Heart left ventricle (tissue), 16 donors: ENCODE measurements around the gene NEU1. TPM values are rescaled to one million over a fixed set of nuclear protein-coding genes. Genes with fewer than 3 reads are reported as not detected.
"Not testable (repeated sequence)": the region's sequence is repeated elsewhere in the genome, so short reads cannot be mapped to it uniquely, and the experiment has no call there.

Experiments
- ATAC-seq, 4 donors: fragments of 200-7000 bp; cut with Tn5 transposase; one replicate each; pipeline ENCODE4 v1.9.1; 2020 to 2022; ENCODE audit warnings: moderate library complexity in 4 of 4, mild to moderate bottlenecking in 3 of 4, moderate number of reproducible peaks in 1 of 4
- DNase-seq, 5 donors: peaks; one replicate each; pipeline ENCODE4 v3.0.0-alpha.2; 2020
- H3K27ac ChIP-seq, 12 donors: fragments of 200-600 bp; sonication (generic) in 4 of 12; one replicate each; pipeline versions ENCODE4 v1.5.0 to v1.8.0; 2016 to 2022; ENCODE audit warnings: mild to moderate bottlenecking in 2 of 12
- H3K27me3 ChIP-seq, 9 donors: fragments of 200-600 bp; sonication (generic) in 2 of 9; one replicate each; pipeline versions ENCODE4 v1.5.1 to v1.8.0; 2016 to 2022; ENCODE audit warnings: mild to moderate bottlenecking in 3 of 9
- H3K36me3 ChIP-seq, 9 donors: fragments of 200-600 bp; sonication (generic) in 2 of 9; one replicate each; pipeline versions ENCODE4 v1.5.0 to v1.8.0; 2018 to 2022; ENCODE audit warnings: mild to moderate bottlenecking in 2 of 9
- H3K4me1 ChIP-seq, 12 donors: fragments of 200-600 bp; sonication (generic) in 4 of 12; one replicate each; pipeline versions ENCODE4 v1.5.0 to v1.8.0; 2016 to 2022; ENCODE audit warnings: mild to moderate bottlenecking in 3 of 12
- H3K4me3 ChIP-seq, 12 donors: fragments of 200-600 bp; sonication (generic) in 4 of 12; one replicate each; pipeline versions ENCODE4 v1.5.0 to v1.8.0; 2017 to 2022; ENCODE audit warnings: mild to moderate bottlenecking in 9 of 12, moderate library complexity in 4 of 12
- H3K9me3 ChIP-seq, 12 donors: fragments of 200-600 bp; sonication (generic) in 4 of 12; one replicate each; pipeline versions ENCODE4 v1.5.0 to v1.8.0; 2016 to 2022; ENCODE audit warnings: mild to moderate bottlenecking in 1 of 12
- POLR2A ChIP-seq, 2 donors: fragments of 450-650 bp; IDR thresholded peaks; one replicate each; pipeline ENCODE4 v1.6.1; 2017; ENCODE audit warnings: antibody characterized with exemption in 2 of 2, mild to moderate bottlenecking in 2 of 2, moderate library complexity in 2 of 2
- WGBS, 4 donors: extraction: QIAGEN DNeasy Blood & Tissue Kit in 2 of 4; methylation state at CpG; one replicate each; pipeline versions ENCODE4 v1.1.5 to v1.1.7; 2013 to 2018; 5-methylcytosine and 5-hydroxymethylcytosine counted together
- intact Hi-C, 10 donors: fragments of 100-400 bp; cut with DNase I; formaldehyde crosslinking; loops; one replicate each; pipeline versions ENCODE4 v1.11.1 to v1.14.2; 2022
- polyA plus RNA-seq, 2 donors: library from polyadenylated mRNA; stranded (reverse); fragments of 200-250 nt; gene quantifications; one replicate each; pipeline ENCODE4 v1.2.3, GENCODE V29; 2013
- total RNA-seq, 9 donors: library from RNA; depleted of rRNA in 2 of 9; stranded (reverse); fragments of >200 nt in 2 of 9; fragmentation: NEBNext Ultra II Directional in 3 of 9; extraction: Animal tissue kit (Norgen Biotek cat#: 25700) in 3 of 9; gene quantifications; one replicate each; pipeline versions ENCODE4 v1.1.0 to v1.2.4, GENCODE V29; 2016 to 2023
- TF ChIP-seq, protein P1 (sequence below), 12 donors: fragments of 200-600 bp; sonication (generic) in 4 of 12; IDR thresholded peaks; one replicate each; pipeline versions ENCODE4 v1.5.0 to v1.8.0; 2018 to 2022; ENCODE audit warnings: antibody characterized with exemption in 12 of 12, mild to moderate bottlenecking in 5 of 12
- donor health status: ischemic (EF 13 %, LVEDD 7.1; RV severe dilation, severe dysfunction).
- donor health status: healthy with polysubstance abuse.
- donor health status: DM: no; HTN: yes; CAD: no.
- donor health status: DM: no; HTN: no; CAD: no.
- donor health status: ischemic (EF 25% LVEDD 6.9; RV normal size, moderate dysfunction).
- donor health status: ischemic (EF 25% LVEDD 5.7; RV mildly dilated, moderate dysfunction).
- donor health status: healthy.
- donor health status: DM: yes; HTN: yes; CAD: no.
- donor health status: ischemic (EF 35%, LVEDD 5.7; RV mildly dilated, moderate dysfunction).
- donor health status: nonischemic (EF 11% LVEDD 7.7; RV severe dilation, severe dysfunction).
- donor health status: DM: yes; HTN: yes; CAD: no.
- donor health status: PGD.
- donor health status: ischemic (EF 29% LVEDD 5.4; RV normal size, mild dysfunction).
- donor health status: nonischemic (EF 23%, LVEDD 6.1; RV moderate dilation, normal function).

The NEU1 gene
- total and polyA plus RNA-seq, 11 donors, result 18.7 to 63.1 (median 27.6) TPM

DNA sequence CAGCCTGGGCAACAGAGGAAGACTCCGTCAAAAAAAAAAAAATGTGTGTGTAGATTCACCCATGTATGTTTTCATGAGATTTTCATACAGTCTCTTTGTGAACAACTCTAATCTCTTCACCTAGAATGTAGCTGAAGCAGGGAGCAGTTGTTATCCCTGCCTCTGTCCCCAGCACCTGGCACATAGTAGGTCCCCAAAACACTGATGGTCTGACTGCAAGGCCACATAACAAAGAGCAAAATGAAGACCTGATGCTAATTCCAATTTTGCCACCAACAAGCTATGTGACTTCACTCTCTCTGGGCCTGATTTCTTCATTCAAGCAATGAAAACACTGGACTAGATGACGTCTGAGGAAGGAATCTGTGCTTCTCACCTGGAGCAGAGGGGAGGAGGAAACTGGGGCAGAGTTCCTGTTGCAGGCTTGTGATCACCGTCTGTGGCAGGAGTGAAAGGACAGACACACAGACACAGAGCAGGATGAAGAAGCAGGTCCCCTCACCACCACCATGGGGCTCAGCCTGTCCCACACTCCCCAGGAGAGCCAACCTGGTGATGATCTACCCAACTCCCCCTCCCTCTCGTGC lies 11.6 kb upstream of the NEU1 start:
- H3K27me3 ChIP-seq, result no peaks in the 10 kb centered on the region
- TF ChIP-seq POLR2A (IDR thresholded peaks at IDR 0.05), result no peak
- TF ChIP-seq, protein P1, sequence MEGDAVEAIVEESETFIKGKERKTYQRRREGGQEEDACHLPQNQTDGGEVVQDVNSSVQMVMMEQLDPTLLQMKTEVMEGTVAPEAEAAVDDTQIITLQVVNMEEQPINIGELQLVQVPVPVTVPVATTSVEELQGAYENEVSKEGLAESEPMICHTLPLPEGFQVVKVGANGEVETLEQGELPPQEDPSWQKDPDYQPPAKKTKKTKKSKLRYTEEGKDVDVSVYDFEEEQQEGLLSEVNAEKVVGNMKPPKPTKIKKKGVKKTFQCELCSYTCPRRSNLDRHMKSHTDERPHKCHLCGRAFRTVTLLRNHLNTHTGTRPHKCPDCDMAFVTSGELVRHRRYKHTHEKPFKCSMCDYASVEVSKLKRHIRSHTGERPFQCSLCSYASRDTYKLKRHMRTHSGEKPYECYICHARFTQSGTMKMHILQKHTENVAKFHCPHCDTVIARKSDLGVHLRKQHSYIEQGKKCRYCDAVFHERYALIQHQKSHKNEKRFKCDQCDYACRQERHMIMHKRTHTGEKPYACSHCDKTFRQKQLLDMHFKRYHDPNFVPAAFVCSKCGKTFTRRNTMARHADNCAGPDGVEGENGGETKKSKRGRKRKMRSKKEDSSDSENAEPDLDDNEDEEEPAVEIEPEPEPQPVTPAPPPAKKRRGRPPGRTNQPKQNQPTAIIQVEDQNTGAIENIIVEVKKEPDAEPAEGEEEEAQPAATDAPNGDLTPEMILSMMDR (IDR thresholded peaks at IDR 0.05), result no peak
- ATAC-seq (no peak), DNase-seq (no peak)
- no peaks in the 10 kb centered on the region for H3K4me1 ChIP-seq
- 46 to 79% (median 57%) methylated on average over 1 to 4 of the region's 4 CpGs for WGBS, 4 donors
- intact Hi-C loops, result no loop called here
- H3K4me3 ChIP-seq, result no peak overlapping the region
- H3K36me3 ChIP-seq, result peaks cover 0 to under 1% (median 0%) of the 10 kb centered on the region in 9 donors
- H3K9me3 ChIP-seq, result no peaks in the 10 kb centered on the region
- no peak overlapping the region for H3K27ac ChIP-seq

DNA sequence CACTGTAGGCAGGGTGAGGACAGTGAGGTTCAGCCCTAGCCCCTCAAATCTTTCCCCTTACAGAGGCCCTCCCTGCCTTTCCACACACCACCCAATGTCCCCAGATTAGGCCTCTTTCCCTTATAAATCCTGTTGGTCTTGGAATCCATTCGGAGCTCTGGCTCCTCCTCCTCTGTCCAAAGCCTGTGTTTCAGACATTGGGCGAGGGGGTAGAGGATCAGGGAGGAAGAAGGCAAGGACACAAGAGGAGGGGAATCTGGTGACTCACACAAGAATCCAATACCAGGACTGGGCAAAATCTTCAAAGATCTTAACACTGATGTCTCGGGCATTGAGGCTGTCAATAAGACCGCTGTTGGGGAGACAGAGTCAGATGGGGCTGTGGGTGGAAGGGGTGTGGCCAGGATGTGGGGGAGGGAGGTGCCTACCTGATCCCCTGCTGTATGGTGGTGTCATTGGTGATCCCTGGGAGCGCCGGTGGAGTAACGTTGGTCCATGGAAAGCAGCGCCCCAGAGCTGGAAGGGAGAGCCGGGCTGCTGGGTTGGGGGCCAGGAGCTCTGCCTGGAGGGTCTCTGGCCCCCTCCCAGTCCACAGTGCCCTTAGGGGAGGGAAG lies 8.5 kb upstream of the NEU1 start:
- DNase-seq (no peak), ATAC-seq (no peak)
- intact Hi-C loops, result no loop called here
- Histone ChIP-seq H3K27ac (no peak overlapping the region), H3K27me3 (no peaks in the 10 kb centered on the region), H3K4me1 (no peaks in the 10 kb centered on the region), H3K36me3 (no peaks in the 10 kb centered on the region), H3K4me3 (no peak overlapping the region), H3K9me3 (no peaks in the 10 kb centered on the region)
- TF ChIP-seq, protein P1 (IDR thresholded peaks at IDR 0.05), result no peak
- no peak for TF ChIP-seq POLR2A (IDR thresholded peaks at IDR 0.05)
- WGBS, 4 donors, result 47 to 58% (median 50%) methylated on average over 8 to 9 of the region's 9 CpGs

DNA sequence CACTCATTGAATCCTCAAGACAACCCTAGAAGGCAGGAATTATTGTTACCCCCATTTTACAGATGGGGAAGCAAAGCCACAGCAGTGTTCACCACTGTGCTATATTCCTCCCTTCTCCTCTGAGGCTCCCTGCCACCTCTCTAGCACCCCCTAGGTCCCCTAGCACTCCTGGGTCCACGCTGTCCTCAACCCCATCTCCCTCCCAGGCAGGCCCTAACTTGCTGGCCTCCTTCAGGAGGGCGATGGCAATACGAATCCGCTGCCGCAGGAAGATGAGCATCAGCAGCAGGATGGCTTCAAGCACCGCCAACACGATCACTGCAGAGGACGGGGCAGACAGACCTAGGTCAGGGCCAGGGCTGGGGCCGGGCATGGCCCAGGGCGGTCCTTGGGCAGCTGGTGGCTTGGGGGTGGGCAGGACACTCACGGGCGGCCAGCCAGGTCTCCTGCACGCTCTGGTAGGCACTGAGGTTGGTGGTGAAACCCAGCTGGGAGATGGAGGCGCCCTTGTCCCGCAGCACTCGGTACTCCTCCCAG lies 7.8 kb upstream of the NEU1 start:
- Histone ChIP-seq H3K27me3 (no peaks in the 10 kb centered on the region), H3K36me3 (no peaks in the 10 kb centered on the region), H3K4me3 (no peak overlapping the region), H3K4me1 (no peaks in the 10 kb centered on the region), H3K9me3 (no peaks in the 10 kb centered on the region), H3K27ac (no peak overlapping the region)
- intact Hi-C loops, result no loop called here
- TF ChIP-seq, protein P1 (IDR thresholded peaks at IDR 0.05), result no peak
- no peak for TF ChIP-seq POLR2A (IDR thresholded peaks at IDR 0.05)
- DNase-seq (no peak), ATAC-seq (peak in 1 of 4 donors; percentile 23)
- 71 to 90% (median 78%) methylated on average over 8 to 16 of the region's 16 CpGs for WGBS, 4 donors

DNA sequence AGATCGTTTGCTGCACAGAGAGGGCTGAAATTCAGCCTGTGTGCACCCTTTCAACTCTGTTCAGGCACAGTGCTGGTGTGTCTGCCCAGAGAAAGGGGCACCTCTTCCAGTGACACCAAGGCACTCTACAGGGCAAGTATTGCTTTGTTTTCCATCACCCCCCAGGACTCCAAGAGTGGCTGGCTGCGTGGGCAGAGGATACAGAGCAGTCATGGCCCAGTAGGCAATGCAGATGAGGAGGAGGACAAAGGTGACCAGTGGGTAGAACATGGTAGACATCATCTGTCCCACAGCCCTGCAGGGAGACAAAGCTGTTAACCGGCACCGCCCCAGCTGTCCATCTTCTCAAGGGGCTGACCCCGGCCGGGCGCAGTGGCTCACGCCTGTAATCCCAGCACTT lies 6.7 kb upstream of the NEU1 start:
- Histone ChIP-seq H3K27me3 (no peaks in the 10 kb centered on the region), H3K27ac (no peak overlapping the region), H3K4me3 (no peak overlapping the region), H3K9me3 (no peaks in the 10 kb centered on the region), H3K4me1 (peaks cover 0 to 2% (median 0%) of the 10 kb centered on the region in 12 donors), H3K36me3 (no peaks in the 10 kb centered on the region)
- ATAC-seq (no peak), DNase-seq (no peak)
- TF ChIP-seq POLR2A (IDR thresholded peaks at IDR 0.05), result no peak
- TF ChIP-seq, protein P1 (IDR thresholded peaks at IDR 0.05), result no peak
- intact Hi-C loops, result loop anchor here in 1 of 10 donors (10.0 kb wide), 1 partner anchor 185 kb away; the partner anchor contains the start of gene LY6G5C
- WGBS, 4 donors, result 63 to 82% (median 72%) methylated on average over 7 to 8 of the region's 8 CpGs

DNA sequence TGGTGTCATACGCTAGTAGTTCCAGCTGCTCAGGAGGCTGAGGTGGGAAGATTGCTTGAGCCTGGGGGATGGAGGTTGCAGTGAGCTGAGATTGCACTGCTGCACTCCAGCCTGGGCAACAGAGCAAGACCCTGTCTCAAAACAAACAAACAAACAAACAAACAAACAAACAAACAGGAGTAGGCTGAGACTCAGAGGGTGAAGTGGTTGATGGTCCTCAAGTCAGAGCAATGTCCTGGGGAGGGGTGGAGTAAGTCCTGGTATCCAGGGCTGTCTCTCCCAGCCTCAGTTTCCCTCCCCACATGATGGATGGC lies 6.0 kb upstream of the NEU1 start:
- H3K4me3 ChIP-seq, DNase-seq, H3K27me3 ChIP-seq, H3K36me3 ChIP-seq, H3K9me3 ChIP-seq, ATAC-seq, H3K4me1 ChIP-seq, H3K27ac ChIP-seq: not testable (repeated sequence)
- 75 to 85% (median 81%) methylated on average over 1 of the region's 1 CpG for WGBS, 4 donors
- intact Hi-C loops, result loop anchor here in 1 of 10 donors (10.0 kb wide), 1 partner anchor 184 kb away; the partner anchor contains the start of gene LY6G5C
